Activated CD8-positive, alpha-beta memory T cell treated with anti-CD3 and anti-CD28 coated beads for 36 hours (primary cell): ENCODE results near the gene TAB2. TPM values are rescaled to one million over a fixed set of nuclear protein-coding genes. Genes with fewer than 3 reads are reported as not detected.

Experiments used
- CTCF ChIA-PET: fragments of 350-600 bp; sonication (Branson Sonifier 250); formaldehyde crosslinking; loops from one replicate; lab custom pipeline; 2021; ENCODE audit warnings: antibody characterized with exemption; lab: Charles Lee
- POLR2A ChIA-PET: fragments of 350-600 bp; sonication (Branson Sonifier 250); formaldehyde crosslinking; loops from one replicate; lab custom pipeline; 2021; ENCODE audit warnings: antibody characterized with exemption; lab: Charles Lee
- total RNA-seq, 2 experiments: library from RNA; stranded (reverse); gene quantifications; one replicate each; pipeline ENCODE4 v1.2.3, GENCODE V29; 2021

The TAB2 gene
- total RNA-seq, 2 experiments from 2014 or later: 82.8 to 83.3 TPM

GRCh38 chr6:149387779-149388512, 70.4 kb downstream of the TAB2 start:
- ChIA-PET CTCF (interaction anchor here (0.7 kb wide), 1 partner anchor 89 kb away, joined by 3 read pairs; no protein-coding TSS in a partner anchor), POLR2A (no interaction called here)

- POLR2A ChIA-PET: no interaction called here
- CTCF ChIA-PET: no interaction called here
These were observed 72.2 kb downstream of the TAB2 start for GRCh38 chr6:149389509-149390297.

- ChIA-PET POLR2A (no interaction called here), CTCF (interaction anchor here (1.0 to 1.1 kb wide), 2 partner anchors 15 to 40 kb away, joined by 3 read pairs; no protein-coding TSS in a partner anchor)
These were observed 74.6 kb downstream of the TAB2 start for GRCh38 chr6:149392093-149392492.

GRCh38 chr6:149392535-149392934, 75.0 kb downstream of the TAB2 start:
- ChIA-PET POLR2A (no interaction called here), CTCF (interaction anchor here (1.0 to 1.1 kb wide), 2 partner anchors 15 to 40 kb away, joined by 3 read pairs; no protein-coding TSS in a partner anchor)

- CTCF ChIA-PET: interaction anchor here (1.0 to 1.1 kb wide), 3 partner anchors 16 to 39 kb away, joined by 3 to 4 read pairs (median 3); no protein-coding TSS in a partner anchor
- POLR2A ChIA-PET: no interaction called here
These were observed 75.6 kb downstream of the TAB2 start for GRCh38 chr6:149393002-149393679.

GRCh38 chr6:149395185-149395584, 77.7 kb downstream of the TAB2 start:
- CTCF ChIA-PET: no interaction called here
- POLR2A ChIA-PET: interaction anchor here (0.6 kb wide), 1 partner anchor 56 kb away, joined by 10 read pairs; no protein-coding TSS in a partner anchor

- CTCF ChIA-PET: interaction anchor here (1.1 kb wide), 1 partner anchor 13 kb away, joined by 3 read pairs; no protein-coding TSS in a partner anchor
- POLR2A ChIA-PET: no interaction called here
These were observed 79.9 kb downstream of the TAB2 start for GRCh38 chr6:149397384-149397783.

- CTCF ChIA-PET: no interaction called here
- POLR2A ChIA-PET: no interaction called here
These were observed 82.5 kb downstream of the TAB2 start, which contains the start of gene SUMO4 for GRCh38 chr6:149400050-149400449. Gene SUMO4, plus strand, starts transcription at chr6:149400262. Its CDS starts 130 bp downstream, at chr6:149400392.

GRCh38 chr6:149403534-149403933, 86.0 kb downstream of the TAB2 start:
- POLR2A ChIA-PET: no interaction called here

GRCh38 chr6:149405823-149406765, 88.6 kb downstream of the TAB2 start:
- POLR2A ChIA-PET: no interaction called here
- CTCF ChIA-PET: interaction anchor here (0.8 kb wide), 1 partner anchor 12 kb away, joined by 3 read pairs; no protein-coding TSS in a partner anchor

More at GRCh38 chr6:149403534-149403933, 86.0 kb downstream of the TAB2 start:
- CTCF ChIA-PET: no interaction called here

- ChIA-PET CTCF (interaction anchor here (1.2 kb wide), 1 partner anchor 12 kb away, joined by 3 read pairs; no protein-coding TSS in a partner anchor), POLR2A (no interaction called here)
These were observed 92.1 kb downstream of the TAB2 start for GRCh38 chr6:149409617-149410016.

GRCh38 chr6:149410557-149410956, 93.0 kb downstream of the TAB2 start:
- CTCF ChIA-PET: interaction anchor here (1.2 kb wide), 1 partner anchor 13 kb away, joined by 3 read pairs; no protein-coding TSS in a partner anchor
- POLR2A ChIA-PET: no interaction called here

- ChIA-PET POLR2A (no interaction called here), CTCF (interaction anchor here (0.6 kb wide), 1 partner anchor 76 kb away, joined by 3 read pairs; no protein-coding TSS in a partner anchor)
These were observed 96.5 kb downstream of the TAB2 start for GRCh38 chr6:149414009-149414408.

- CTCF ChIA-PET: no interaction called here
These were observed 97.3 kb downstream of the TAB2 start for GRCh38 chr6:149414821-149415220.

GRCh38 chr6:149419696-149420404, 102.3 kb downstream of the TAB2 start:
- CTCF ChIA-PET: interaction anchor here (1.2 to 2.6 kb wide), 3 partner anchors 12 to 356 kb away, joined by 3 to 13 read pairs (median 3); no protein-coding TSS in a partner anchor

More at GRCh38 chr6:149414821-149415220, 97.3 kb downstream of the TAB2 start:
- POLR2A ChIA-PET: interaction anchor here (0.5 kb wide), 1 partner anchor 64 kb away, joined by 3 read pairs; no protein-coding TSS in a partner anchor

GRCh38 chr6:149421132-149421531, 103.6 kb downstream of the TAB2 start:
- CTCF ChIA-PET: interaction anchor here (0.6 to 2.6 kb wide), 5 partner anchors 11 to 375 kb away, joined by 3 to 13 read pairs (median 3); no protein-coding TSS in a partner anchor

More at GRCh38 chr6:149419696-149420404, 102.3 kb downstream of the TAB2 start:
- POLR2A ChIA-PET: no interaction called here

GRCh38 chr6:149422581-149422980, 105.1 kb downstream of the TAB2 start:
- POLR2A ChIA-PET: no interaction called here
- CTCF ChIA-PET: interaction anchor here (1.1 to 1.3 kb wide), 2 partner anchors 9 to 10 kb away, joined by 3 read pairs; no protein-coding TSS in a partner anchor

More at GRCh38 chr6:149421132-149421531, 103.6 kb downstream of the TAB2 start:
- POLR2A ChIA-PET: no interaction called here
